GM12872 (cell line): ENCODE data around the gene GAL3ST2.

Source experiments
- TF ChIP-seq, protein P1 (sequence below): IDR thresholded peaks from 3 replicates; pipeline ENCODE4 v1.5.1; 2011; ENCODE audit warnings: low read depth, mild to moderate bottlenecking, low read length, moderate library complexity; ENCODE audit not compliant: insufficient read depth

The GAL3ST2 gene

DNA sequence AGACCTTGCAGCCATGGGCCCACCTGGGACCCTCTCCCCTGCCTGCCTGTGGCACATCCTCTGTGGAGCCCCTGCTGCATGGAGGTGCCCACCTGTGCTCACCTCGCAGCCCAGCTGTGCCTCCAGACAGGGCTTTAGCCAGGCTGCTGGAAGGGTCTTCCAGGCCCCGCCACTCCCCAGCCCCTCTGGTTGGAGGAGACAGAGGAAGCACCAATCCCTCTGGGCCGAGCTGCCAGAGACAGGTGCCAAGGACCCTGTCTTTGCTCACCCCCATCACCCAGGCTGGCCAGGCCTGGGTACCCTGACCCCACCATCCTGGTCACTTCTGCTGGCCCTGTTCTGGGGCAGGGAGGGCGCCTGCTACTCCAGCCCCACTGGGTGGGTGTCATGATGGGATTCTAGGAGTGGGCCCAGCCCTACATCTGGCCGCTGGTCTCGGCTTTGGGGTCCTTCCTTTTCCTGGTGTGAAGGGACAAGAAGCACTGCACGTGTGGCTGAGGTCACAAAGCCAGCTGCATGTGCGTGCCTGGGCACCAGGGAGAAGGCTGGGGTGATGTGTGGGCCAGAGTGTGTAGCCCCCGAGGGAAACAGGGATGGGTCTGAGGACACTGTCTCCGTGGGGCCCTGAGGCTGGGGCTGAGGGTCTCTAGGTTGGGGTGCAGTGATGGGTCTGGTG is 23.0 kb downstream of the GAL3ST2 start:
- TF ChIP-seq, protein P1, sequence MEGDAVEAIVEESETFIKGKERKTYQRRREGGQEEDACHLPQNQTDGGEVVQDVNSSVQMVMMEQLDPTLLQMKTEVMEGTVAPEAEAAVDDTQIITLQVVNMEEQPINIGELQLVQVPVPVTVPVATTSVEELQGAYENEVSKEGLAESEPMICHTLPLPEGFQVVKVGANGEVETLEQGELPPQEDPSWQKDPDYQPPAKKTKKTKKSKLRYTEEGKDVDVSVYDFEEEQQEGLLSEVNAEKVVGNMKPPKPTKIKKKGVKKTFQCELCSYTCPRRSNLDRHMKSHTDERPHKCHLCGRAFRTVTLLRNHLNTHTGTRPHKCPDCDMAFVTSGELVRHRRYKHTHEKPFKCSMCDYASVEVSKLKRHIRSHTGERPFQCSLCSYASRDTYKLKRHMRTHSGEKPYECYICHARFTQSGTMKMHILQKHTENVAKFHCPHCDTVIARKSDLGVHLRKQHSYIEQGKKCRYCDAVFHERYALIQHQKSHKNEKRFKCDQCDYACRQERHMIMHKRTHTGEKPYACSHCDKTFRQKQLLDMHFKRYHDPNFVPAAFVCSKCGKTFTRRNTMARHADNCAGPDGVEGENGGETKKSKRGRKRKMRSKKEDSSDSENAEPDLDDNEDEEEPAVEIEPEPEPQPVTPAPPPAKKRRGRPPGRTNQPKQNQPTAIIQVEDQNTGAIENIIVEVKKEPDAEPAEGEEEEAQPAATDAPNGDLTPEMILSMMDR, result no peak

DNA sequence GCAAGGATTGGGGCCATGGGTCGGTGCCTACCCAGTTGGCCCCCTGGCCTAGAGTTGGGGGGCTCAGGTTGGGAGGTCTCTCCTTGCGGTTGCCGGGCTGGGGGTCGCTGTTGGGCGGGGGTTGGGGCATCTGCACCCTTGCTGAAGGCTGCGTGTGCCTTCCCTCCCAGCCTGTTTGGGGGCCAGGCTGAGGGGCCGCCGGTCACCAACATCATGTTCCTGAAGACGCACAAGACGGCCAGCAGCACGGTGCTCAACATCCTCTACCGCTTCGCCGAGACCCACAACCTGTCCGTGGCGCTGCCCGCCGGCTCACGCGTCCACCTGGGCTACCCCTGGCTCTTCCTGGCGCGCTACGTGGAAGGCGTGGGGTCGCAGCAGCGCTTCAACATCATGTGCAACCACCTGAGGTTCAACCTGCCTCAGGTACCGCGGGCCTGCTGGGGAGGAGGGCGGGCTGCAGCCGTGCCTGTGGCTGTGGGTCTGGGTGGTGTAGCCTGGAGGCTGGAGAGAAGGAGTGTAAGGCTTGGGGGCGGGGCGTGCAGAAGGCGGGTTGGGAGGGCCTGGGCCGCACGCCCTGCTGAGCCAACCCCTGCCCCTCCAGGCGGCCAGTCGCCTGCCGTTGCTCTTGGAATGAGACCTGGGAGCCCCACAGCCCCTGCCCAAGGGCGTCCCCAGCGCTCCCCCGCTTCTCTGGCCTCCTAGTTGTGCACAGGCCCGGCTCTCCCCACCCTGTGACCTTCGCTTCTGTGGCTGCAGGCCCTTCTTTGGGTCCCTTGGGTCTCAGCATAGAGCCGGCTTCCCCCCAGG is 25.2 kb downstream of the GAL3ST2 start:
- TF ChIP-seq, protein P1, result no peak

DNA sequence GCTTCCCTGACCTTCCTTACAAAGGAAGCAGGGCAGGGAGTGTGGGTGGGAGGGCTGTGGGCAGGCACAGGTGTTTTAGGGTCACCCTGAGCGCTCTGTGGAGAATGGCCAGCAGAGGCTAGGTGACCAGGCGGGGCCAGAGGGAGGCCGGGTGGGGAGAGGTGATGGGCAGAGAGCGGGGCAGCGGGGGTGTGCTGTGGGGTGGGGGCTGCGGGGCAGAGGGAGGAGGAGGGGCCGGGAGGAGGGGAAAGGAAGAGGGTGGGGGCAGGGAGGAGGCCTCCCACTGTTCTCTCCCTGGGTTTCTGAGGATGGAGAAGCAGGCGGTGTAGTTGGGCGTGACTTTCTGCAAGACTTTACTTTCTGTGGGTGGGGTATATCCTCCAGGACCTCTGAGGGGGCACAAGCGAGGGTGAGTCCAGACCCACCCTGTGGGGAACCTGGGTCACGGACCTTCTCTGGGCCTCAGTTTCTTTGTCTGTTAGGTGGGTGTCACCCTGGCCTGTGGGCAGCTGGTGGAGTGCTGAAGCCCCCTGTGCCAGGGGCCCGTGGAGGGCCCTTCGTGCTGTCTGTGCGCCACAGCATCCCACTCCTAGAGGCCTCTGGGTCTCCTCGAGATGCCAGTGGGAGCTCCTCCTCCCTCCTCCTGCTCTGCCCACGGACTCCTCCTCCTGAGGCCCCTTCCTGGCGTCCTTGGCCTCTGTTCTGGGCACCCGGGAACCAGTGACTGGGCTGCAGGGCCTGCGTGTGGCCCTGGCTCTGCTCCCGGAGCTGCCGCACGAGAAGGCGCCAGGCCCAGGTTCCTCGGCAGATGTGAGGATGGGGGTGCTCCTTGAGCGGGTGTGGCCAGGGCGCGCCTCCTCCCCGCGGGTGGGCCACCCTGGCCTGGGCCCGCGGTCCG is 26.0 kb downstream of the GAL3ST2 start:
- TF ChIP-seq, protein P1, result no peak

DNA sequence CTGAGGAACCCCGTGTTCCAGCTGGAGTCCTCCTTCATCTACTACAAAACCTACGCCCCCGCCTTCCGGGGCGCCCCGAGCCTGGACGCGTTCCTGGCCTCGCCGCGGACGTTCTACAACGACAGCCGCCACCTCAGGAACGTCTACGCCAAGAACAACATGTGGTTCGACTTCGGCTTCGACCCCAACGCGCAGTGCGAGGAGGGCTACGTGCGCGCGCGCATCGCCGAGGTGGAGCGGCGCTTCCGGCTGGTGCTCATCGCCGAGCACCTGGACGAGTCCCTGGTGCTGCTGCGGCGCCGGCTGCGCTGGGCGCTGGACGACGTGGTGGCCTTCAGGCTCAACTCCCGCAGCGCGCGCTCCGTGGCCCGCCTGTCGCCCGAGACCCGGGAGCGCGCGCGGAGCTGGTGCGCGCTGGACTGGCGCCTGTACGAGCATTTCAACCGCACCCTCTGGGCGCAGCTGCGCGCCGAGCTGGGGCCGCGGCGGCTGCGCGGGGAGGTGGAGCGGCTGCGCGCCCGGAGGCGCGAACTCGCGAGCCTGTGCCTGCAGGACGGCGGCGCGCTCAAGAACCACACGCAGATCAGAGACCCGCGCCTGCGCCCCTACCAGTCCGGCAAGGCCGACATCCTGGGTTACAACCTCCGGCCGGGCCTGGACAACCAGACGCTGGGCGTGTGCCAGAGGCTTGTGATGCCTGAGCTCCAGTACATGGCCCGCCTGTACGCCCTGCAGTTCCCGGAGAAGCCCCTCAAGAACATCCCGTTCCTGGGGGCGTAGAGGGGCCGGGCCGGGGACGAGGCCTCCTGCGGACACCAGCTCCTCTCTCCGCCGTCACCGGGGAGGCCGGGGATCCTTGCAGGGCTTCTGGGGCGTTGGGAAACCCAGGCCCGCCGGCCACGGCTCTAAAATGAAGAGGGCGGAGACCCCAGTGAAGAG is 27.0 kb downstream of the GAL3ST2 start:
- TF ChIP-seq, protein P1, result no peak

DNA sequence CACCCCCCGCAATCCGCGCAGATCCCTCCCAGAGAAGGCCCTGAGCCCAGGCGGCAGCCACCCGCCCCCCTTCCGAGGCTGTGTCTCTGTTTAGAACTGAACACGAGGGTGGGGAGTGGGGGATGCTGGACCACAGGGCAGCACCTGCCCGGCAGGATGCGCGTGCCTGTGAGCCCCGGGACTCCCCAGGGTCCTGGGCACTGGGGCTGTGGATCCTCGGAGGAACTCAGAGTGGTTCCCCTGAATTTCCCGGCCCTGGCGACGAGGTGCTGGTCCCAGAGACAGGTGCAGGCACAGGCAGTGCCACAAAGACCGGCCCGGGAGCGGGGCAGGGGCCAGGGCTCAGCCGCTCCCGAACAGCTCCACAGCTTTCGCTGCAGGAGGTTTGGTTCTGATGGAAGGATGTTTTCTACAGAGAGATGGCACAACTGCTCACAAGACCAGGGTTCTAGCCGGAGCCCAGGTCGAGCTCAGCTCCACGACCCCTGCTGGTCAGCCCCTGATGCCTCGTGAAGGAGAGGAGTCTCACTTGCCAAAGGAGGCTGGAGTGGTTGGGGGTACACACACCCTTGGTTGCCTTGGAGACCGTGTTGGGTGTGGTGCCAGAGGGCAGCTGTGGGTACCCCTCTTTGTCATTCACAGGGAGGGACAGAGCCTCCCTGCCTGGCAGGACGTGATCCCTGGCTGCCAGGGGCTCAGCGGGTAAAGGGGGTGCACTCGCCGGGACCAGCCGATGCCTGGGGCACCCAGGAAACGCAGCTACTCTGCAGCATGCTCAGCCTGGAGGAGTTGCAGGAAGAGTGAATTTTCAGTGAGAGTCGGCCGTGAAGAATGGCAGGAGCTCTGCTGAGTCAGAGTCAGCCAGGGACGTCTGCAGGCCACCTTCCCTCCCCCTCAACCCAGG is 28.0 kb downstream of the GAL3ST2 start:
- TF ChIP-seq, protein P1, result peak; percentile 50; the same call in 2 of the 3 replicates

DNA sequence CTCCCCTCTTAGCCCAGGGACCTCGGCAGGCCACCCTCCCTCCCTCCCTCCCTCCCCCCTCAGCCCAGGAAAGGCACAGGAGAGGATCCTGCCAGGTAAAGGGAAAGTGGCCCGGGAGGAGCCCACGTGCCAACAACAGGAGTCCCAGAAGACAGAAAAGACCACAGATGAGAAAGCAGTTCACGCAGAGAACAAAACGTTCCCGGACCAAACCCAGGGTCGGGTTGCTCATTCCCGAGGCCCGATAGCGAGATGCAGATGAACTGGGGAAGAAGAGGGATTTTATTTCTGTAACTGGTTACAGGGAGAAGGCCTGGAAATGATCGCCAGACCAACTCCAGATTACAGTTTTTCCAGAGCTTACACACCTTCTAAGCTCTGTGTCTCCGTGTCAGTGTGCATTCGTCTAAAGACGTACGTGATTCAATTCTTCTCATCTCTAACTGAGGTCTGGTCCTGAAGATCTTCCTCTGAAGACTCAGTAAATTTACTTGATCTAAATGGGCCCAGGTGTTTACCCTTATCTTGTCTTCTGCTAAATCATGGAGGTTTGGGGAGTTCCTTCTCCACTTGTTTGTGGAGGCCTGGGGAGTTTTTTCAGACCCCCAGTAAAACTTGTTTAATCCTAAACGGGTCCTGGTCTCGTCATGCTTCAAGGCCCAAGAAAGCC is 31.6 kb downstream of the GAL3ST2 start:
- TF ChIP-seq, protein P1, result no peak
